Measurements from ENCODE around the gene IGF2R. TPM values are rescaled to one million over a fixed set of nuclear protein-coding genes. Genes with fewer than 3 reads are reported as not detected.

Gene IGF2R
- polyA plus RNA-seq, 1 donor = 124 TPM

DNA sequence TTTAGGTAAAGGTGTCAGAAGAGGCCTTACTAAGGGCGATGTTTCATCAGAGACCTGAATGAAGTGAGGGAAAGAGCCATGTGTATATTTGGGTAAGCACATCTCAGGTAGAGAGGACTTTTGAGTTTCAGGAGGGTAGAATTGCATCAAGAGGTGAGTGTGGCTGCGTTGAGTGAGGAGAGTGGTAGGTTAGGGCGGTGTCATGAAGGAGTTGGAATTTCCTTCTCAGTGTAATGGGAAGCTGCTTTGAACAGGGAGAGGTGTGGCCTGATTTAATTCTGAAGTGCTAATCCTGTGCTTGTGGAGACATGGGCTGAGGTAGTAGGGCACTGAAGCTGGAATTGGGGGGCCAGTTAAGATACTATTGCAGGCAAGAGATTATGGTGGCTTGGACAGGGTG is 53.9 kb downstream of the IGF2R start:
- DNase-seq (ENCODE audit: low read depth) = no peak

DNA sequence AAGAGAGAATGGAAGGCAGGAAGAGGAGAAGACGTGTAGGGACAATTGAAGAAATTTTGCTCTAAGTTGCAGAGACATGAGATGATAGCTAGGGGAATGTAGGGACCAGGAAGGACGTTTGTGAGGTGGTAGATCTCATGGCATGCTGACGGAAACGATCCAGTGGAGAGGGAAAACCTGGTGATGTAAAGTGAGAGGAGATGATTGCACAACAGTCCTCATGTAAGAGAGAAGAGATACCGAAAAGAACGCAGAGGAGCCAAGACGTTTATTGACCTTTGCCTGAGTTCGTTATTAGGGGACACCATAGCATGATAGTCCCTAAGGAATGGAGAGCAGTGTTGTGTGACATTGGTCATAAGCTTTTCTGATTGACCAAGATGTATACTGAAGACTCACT is 55.3 kb downstream of the IGF2R start:
- DNase-seq (ENCODE audit: low read depth) = no peak

DNA sequence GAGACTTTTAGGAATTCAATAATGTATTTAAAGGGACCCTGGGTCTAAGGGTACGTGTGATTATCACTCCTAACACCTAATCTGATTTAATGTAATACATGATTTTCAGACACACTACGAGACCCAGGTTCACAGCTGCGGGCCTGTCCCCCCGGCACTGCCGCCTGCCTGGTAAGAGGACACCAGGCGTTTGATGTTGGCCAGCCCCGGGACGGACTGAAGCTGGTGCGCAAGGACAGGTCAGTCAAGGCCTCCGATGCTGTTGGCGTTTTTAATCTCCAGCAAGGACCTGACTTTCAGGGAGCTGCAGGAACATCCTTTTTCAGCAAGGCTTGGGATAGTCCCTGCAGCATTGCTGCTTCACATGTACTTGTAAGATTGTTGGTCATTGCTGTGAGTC is 58.2 kb downstream of the IGF2R start:
- no peak for DNase-seq (ENCODE audit: low read depth)

DNA sequence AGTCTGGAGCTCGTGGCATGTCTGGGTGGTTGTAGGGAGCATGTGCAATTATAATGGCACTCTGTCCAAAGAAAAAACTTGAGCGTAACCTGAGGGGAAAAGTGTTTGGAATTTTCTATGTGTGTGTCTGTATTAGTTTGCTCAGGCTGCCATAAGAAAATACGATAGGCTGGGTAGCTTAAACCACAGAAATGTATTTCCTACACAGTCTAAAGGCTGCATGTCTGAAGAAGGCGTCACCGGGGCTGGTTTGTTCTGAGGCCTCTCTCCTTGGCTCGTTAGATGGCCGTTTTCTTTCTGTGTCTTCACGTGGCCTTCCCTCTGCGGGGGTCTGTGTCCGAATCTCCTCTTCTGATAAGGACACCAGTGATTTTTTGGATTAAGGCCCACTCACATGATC is 59.0 kb downstream of the IGF2R start:
- no peak for DNase-seq (ENCODE audit: low read depth)

DNA sequence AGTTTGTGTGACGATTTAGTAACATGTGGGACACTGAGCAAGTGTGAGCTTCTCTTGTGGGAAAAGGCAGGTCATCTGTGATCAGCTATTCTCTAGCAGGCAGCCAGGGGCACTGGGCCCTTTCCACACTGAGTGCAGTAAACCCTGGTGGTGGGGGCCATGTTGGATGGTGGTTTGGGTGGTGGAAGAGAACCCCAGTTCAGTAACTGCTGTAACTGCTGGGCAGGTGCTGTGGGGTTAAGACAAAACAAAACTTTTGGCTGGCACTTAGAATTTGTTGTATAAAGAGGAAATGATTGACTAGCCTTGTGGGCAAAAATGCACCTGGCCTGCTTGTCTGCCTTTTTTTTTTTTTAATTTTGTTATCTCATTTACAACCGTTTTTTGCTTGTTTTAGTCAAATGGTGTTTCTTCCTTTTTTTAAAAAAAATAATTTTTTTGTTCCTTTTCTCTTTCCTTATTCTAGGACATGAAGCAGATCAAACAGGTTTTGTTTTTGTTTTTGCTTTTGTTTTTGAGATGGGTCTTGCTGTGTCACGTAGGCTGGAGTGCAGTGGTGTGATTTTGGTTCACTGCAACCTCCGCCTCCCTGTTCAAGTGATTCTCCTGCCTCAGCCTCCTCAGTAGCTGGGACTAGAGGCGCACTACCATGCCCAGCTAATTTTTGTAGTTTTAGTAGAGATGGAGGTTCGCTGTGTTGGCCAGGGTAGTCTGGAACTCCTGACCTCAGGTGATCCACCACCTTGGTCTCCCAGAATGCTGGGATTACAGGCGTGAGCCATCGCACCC is 59.8 kb downstream of the IGF2R start:
- DNase-seq (ENCODE audit: low read depth) = no peak

DNA sequence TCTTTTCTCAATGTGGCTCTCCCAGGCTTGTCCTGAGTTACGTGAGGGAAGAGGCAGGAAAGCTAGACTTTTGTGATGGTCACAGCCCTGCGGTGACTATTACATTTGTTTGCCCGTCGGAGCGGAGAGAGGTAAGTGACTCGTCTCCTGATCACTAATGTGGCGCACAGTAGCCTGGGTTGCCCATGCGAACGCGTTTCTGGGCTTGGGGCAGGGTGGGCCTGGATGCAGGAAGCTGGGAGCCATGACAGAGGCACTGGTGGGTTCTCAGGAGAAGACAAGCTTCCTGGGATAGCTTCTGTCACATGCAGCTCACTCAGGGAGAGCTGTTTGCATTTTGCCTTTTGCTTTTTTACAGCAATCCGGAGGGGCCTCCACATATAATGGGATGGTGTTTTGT is 60.6 kb downstream of the IGF2R start:
- no peak for DNase-seq (ENCODE audit: low read depth)

DNA sequence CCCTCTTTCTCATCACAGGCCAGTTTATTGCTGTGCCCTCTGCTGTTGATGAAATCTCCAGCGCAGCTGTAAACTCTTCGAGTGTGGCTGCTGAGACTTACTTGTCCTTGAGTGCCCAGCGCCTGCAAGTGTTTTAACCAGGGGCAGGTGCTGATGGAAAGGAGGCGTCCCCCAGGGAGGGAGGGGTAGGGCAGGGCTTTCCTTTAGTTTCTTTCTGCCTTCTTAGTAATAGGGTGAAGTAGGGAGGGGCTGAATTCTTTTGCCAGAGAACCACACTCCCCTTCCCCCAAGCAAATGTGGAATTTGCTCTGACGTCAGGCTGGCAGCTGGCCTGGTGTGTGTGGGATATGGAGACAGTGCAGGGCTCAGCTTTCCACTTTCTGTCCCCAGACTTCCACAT is 61.2 kb downstream of the IGF2R start:
- DNase-seq (ENCODE audit: low read depth) = peak; percentile 78

DNA sequence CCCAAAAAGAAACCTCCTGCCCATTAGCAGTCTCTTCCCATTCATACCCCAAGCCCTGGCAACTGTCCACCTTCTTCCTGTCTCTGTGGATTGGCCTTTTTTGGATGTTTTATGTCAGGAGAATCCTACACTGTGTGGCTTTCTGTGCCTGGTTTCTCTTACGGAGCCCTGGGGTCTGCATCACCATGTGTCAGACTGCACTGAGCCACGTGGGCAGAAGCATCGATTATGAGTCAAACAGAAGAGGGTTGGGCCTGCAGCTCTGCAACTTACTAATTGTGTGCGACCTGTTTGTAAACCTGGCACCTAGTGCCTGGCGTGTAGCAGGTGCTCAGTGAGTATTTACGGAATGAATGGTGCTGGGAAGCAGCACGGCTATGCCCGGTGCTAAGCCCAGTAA is 62.6 kb downstream of the IGF2R start:
- no peak for DNase-seq (ENCODE audit: low read depth)

DNA sequence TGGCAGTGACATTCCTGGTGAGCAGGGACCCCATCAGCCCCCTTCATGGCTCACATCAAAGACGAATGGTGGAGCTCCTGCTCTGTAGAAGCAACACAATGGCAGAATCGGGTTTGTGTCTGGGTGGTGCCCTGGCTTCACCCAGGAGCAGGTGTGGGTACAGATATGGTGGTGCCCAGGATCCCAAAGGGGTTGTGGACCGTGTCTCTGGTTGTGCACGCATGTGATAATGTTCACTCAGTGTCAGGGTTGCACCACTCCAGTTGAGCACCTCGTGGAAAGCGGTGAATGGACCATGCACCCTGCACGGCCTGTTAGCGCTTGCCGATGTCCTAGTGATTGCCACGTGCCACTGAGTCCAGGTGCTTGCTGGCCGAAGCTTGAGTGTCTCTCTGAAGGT is 63.0 kb downstream of the IGF2R start:
- DNase-seq (ENCODE audit: low read depth) = no peak

DNA sequence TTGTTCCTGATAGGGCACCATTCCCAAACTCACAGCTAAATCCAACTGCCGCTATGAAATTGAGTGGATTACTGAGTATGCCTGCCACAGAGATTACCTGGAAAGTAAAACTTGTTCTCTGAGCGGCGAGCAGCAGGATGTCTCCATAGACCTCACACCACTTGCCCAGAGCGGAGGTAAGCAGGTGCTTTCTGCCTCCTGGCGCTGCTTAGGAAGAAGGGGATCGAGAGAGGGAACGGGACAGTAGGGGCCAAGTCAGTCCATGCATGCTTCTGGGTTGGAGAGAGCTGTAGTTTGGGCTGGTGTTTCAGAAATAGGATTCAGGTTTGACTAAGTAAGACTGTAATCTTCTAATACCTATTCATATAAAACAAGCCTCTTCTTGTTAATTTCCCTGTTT is 63.7 kb downstream of the IGF2R start:
- no peak for DNase-seq (ENCODE audit: low read depth)

DNA sequence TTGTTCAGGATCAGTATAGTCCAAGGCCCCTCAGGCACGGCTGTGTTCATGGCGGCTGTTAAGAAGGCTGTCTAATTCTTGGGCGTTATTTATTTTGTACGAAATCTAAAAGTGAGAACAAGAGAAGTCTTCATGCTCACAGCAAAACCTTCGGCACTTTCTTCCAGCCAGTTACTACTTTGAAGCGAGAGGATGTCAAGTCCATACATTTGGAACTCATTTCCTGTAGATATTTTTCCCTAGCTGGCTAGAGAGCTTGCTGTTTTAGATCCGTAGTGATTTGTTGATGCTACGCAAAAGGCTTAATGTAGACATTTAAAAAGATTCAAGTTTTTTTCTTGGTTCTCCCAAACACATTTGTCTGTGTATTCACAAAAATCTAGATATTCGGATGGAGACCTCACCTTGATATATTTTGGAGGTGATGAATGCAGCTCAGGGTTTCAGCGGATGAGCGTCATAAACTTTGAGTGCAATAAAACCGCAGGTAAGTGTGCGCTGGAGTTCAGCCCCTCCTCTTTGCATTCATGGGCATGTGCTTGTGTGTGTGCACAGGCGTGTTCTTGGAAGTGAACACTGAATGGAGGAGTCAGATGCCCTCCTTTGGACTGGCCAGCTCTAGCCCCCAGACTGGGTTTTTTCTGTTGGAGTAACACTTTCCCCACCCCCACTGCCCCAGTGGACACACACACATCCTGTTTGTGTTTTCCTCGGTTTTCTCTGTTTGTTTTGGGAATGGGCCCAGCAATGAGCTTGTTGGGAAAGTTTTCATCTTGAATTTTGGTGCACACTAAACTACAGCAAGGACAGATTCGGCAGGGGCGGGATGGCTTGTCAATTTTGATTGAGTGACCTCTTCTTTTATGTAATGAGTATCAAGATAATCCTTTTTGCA is 65.4 kb downstream of the IGF2R start:
- no peak for DNase-seq (ENCODE audit: low read depth)

DNA sequence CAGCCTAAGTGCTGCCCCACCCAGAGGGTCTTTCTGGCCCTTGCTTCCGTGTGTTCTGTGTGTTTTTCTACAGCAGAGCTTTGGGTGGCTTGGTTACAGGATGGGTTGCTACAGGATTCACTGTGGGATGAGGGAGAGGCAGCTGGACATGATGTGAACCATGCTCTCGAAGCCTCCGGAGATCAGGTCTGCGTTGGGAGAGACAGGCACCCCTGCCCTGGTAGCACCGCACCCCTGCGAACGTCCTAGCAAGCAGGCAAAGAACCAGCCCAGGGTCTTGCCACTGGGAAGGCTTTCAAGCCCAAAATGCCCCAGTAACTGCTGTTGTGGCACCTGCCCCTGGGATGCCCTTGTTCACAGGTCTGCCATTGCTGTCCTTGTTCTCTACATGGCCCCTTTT is 66.4 kb downstream of the IGF2R start:
- DNase-seq (ENCODE audit: low read depth) = no peak

DNA sequence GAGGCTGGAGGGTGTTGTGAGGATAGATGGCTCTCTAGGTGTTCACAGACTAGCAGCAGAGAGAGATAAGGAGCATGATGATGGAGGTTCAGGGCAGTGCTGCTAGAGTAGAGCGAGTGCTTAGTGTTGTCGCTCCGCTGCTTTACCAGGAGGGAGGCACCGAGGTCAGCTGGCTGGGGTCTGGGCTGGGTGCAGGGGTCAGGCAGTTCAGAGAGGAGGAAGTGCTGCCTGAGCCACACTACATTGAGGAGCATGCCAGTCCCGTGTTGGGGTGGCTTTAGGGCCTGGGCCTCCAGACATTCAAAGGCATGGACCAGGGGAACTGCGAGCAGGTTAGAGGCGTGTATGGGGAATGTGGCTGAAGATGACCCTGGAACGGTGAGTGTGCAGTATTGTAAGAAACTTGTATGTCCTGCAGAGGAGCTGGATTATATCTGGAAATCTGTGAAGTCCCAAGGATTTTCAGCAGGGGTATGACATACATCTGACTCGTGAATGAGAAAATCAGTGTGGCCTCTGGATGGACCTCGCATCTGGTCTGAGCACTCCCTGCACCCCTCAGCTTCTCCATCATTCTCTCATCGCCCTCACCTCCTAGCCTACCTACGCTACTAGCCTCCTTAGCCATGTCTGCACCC is 66.9 kb downstream of the IGF2R start:
- DNase-seq (ENCODE audit: low read depth) = no peak

DNA sequence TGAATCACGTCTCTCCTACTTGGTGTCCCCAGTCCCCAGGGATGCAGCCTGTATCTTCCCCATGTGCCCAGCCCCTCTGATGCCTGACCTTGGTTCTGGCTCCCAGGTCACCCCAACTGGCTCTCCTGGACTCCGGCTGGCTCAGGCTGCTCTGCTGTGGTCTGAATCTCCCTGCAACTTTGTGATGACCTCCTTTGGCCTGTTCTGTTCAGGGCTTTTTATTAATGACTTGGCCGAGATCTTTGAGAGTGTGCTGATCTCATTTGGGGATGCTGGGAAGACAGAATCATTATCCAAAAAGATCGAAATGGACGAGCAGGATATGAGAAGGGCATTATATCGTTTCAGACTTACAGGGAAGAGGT is 67.4 kb downstream of the IGF2R start:
- DNase-seq (ENCODE audit: low read depth) = no peak

DNA sequence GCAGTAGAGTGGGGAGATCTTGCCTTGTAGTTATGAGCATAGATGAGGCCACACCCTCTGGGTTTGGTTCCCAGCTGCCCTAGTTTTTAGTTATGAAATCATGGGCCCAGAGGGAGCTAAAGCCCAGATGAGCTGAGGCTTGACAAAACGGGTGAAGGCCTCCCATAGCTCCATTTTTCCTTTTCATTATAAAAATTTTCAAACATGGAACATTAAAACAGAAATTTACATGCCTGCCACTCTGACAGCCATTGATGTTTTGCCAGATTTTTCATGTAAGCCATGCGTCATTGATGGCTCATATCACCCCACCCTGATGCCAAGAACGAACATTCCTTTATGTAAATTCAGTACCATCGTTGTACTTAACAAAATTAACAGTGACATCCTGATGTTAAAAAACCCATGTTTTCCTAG is 67.9 kb downstream of the IGF2R start:
- no peak for DNase-seq (ENCODE audit: low read depth)

DNA sequence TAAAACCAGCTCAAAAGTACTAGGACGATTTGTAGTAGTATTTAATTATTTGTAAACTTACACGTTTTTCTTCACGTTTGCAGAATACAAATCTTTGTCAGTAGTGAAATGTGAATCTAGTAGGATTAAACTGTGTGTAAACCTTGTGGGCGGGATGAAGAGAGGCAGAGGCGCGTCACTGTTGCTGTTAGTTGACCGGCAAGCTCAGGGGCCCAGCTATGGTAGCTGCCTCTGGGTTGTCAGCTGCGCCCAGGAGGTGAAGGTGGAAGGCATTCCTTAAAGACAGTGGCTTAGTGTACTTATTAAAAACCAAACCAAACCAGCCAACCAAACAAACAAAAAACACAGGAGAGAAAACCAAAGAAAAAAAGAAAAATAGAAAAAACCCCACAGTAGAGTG is 69.6 kb downstream of the IGF2R start:
- DNase-seq (ENCODE audit: low read depth) = no peak

DNA sequence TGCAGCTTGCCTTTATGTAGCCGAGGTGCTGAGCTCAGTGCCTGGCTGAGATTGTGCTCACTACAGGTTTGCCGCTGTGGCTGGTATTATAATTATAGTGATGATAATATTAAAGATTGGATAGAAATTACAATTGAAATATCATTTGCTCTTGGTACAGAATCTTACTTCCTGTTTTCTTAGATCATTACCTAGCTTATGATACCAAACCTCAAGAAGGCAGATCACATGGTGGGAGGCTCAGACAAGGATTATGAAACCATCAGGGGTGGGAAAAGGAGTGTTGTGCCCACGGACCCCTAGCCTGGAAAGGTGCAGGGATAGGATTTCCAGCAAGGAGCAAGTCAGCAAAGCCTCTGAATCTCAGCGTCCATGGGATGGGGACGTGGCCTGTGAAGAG is 70.6 kb downstream of the IGF2R start:
- no peak for DNase-seq (ENCODE audit: low read depth)

DNA sequence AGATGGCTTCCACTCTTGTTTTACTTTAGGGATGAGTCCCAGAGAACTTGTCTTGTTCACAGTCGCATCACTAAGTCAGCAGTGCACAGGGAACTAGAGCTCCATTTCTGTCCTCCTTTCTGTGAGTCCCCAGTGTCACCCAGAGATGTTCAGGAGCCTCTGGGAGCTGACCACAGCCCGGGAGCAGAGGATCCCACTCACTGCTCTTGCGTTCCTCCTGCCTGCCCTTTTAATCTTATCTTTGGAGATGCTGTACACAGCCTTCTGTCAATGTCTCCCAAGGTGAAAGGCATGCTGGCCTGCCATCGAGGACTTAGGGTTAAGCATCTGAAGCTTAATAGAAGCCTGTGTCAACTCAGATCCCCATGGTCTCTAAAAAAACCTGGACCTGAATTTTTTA is 71.2 kb downstream of the IGF2R start:
- DNase-seq (ENCODE audit: low read depth) = no peak

DNA sequence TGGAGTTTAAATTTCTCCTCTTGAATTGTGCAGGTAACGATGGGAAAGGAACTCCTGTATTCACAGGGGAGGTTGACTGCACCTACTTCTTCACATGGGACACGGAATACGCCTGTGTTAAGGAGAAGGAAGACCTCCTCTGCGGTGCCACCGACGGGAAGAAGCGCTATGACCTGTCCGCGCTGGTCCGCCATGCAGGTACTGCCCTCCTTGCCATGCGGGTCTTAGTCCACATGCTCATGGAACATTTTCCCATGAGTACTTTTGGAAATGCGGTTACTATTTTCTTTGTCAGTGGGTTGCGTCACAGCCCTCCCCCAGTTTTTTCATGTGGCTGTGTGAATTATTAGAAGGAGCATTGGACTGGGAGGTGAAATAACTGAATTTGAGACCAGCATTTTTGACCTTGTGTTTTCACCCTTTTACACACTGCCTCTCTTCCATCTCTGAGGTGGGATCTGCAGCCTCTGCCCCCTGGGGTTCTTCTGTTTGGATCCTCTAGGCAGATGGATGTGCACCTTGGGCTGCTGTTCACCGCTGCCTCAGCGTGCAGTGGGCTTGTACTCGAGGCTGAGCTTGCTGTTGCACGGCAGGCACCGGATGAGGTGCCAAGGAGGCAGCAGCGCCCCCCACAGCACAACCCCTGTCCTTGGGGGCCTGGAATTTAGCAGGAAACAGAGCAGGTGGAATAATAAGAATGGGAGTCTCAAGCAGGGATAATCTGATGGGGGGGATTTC is 71.8 kb downstream of the IGF2R start:
- DNase-seq (ENCODE audit: low read depth) = no peak

DNA sequence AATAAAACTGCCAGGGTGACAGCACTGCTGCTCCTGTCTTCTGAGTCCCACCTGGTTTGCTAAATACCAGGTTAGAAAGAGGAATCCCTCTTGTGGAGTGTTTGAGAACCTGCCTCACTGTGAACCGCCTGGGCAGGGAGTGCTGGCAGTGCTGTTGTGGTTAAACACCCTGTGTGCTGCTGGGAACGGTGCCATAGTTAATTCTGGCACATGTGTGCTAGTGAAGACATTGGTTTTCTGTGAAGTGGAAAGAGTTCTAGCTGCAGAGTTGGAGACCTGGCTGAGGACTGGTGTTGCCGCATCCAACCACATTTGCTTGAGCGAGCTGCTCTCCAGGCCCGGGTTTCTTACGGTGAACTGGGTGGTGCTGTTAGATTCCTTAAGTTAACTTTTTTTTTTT is 72.7 kb downstream of the IGF2R start:
- DNase-seq (ENCODE audit: low read depth) = no peak

DNA sequence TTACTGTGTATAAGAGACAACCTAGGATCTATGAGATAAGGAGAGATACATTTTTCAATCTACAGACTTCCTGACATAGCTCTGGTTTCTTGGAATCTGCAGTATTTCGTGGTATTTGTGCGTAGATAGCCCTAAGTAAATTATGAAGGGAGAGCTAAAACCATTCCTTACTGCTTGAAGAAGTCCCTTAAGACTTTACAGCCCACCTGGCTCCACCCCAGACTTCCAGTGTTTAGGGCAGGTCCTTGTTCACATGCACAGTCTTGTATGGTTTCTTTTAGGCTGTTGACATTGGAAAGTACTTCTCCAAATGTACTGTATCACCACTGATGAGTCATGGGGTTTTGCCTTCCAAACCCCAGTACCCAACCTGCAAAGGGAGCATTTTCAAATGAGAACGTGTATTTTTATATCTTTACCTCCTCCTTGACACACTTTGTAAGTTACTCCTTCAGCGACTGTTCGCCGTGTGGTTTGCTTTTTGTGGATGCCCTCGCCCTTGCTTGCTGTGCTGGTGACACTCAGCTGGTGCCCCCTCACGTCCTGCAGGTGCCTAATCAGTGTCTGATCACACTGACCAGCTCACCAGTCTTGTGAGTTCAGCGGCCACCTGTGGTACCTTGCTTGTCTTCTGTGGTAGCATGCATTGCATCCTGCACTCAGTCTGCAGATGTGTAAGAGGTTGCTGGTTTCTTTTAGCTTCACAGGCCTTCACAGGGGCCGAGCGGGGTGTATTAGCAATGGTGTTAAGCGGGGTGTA is 73.3 kb downstream of the IGF2R start:
- DNase-seq (ENCODE audit: low read depth) = no peak
